IgD-negative memory B cell (primary cell): Measurements from ENCODE around the gene PKP2. TPM values are rescaled to one million over a fixed set of nuclear protein-coding genes. Genes with fewer than 3 reads are reported as not detected.

Source experiments
- H3K27ac Mint-ChIP-seq, 3 donors: one replicate each; pipeline ENCODE4 v1.8.0; 2020 to 2022; ENCODE audit warnings: mild to moderate bottlenecking in 3 of 3, mixed read lengths in 3 of 3, moderate library complexity in 1 of 3
- H3K27me3 Mint-ChIP-seq: one replicate; pipeline ENCODE4 v1.8.0; 2021; ENCODE audit warnings: mixed read lengths
- H3K36me3 Mint-ChIP-seq: one replicate; pipeline ENCODE4 v1.8.0; 2020; ENCODE audit warnings: mild to moderate bottlenecking, mixed read lengths
- H3K4me1 Mint-ChIP-seq, 3 donors: one replicate each; pipeline ENCODE4 v1.8.0; 2020 to 2022; ENCODE audit warnings: mixed read lengths in 3 of 3, mild to moderate bottlenecking in 1 of 3
- H3K4me3 Mint-ChIP-seq, 4 donors: one replicate each; pipeline ENCODE4 v1.8.0; 2020 to 2022; ENCODE audit warnings: mild to moderate bottlenecking in 4 of 4, mixed read lengths in 4 of 4, moderate library complexity in 3 of 4
- H3K9me3 Mint-ChIP-seq, 3 donors: one replicate each; pipeline ENCODE4 v1.8.0; 2020 to 2021; ENCODE audit warnings: mixed read lengths in 3 of 3, mild to moderate bottlenecking in 1 of 3
- polyA plus RNA-seq: library from polyadenylated mRNA; unstranded; fragments of 300-500 nt; fragmentation: Illumina TruSeq; gene quantifications from one replicate; pipeline ENCODE4 v1.2.3, GENCODE V29; 2021

PKP2 gene
- polyA plus RNA-seq, 1 donor from 2014 or later, result 0.43 TPM

DNA sequence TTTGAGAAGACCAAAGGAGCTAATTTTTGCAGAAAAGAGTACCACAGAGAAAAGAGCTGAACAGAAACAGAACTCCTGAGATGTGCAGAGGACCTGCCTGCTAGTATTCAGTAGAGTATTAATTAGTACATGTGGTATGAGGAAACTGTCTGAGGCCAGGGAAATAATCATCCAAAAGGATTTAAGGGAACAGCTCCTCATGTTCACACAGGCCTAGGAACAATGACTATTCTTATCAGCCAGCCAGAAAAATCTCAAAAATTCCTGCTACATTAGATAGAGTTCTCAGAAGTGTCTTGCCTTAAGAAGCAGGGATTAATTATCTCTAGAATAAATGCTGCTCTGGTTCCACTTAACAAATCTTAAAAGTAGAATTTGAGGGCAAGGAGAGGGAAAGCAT, 36.4 kb downstream of the PKP2 start:
- no peak overlapping the region for H3K4me3 Mint-ChIP-seq

GRCh38 chr12:32859389-32859788, 37.2 kb downstream of the PKP2 start:
- Mint-ChIP-seq H3K4me1 (no peaks in the 10 kb centered on the region), H3K9me3 (no peaks in the 10 kb centered on the region), H3K27me3 (peaks cover 4% of the 10 kb centered on the region), H3K4me3 (no peak overlapping the region), H3K27ac (no peak overlapping the region), H3K36me3 (no peaks in the 10 kb centered on the region)

More for the DNA sequence above, 36.4 kb downstream of the PKP2 start:
- Mint-ChIP-seq H3K4me1 (no peaks in the 10 kb centered on the region), H3K9me3 (no peaks in the 10 kb centered on the region), H3K27me3 (no peaks in the 10 kb centered on the region), H3K36me3 (no peaks in the 10 kb centered on the region), H3K27ac (no peak overlapping the region)

DNA sequence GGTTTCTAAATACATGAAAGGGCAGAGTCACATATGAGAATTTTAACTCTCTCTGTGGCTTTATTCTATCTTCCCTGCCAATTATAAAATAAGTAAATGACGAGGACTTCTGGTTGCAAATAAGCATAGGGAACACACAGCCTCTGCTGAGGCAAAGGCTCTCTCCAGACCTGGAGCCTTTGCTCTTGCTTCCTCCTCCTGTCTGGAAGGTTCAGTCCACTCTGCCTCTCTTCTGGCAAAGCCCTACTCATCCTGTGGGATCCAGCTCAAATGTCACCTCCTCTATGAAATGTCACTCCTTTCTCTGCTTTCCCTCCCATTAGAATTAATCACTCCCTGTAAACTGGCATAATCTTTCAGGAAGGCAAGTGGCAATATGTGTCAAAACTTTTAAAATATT, 41.9 kb downstream of the PKP2 start:
- peaks cover 6% of the 10 kb centered on the region for H3K27me3 Mint-ChIP-seq
- H3K36me3 Mint-ChIP-seq, result no peaks in the 10 kb centered on the region
- H3K4me1 Mint-ChIP-seq, result no peaks in the 10 kb centered on the region
- H3K4me3 Mint-ChIP-seq, result no peak overlapping the region
- peak overlapping the region in 1 of 3 donors; percentile 41 for H3K27ac Mint-ChIP-seq
- no peaks in the 10 kb centered on the region for H3K9me3 Mint-ChIP-seq

GRCh38 chr12:32854097-32854496, 42.5 kb downstream of the PKP2 start:
- Mint-ChIP-seq H3K9me3 (no peaks in the 10 kb centered on the region), H3K4me1 (no peaks in the 10 kb centered on the region), H3K27ac (no peak overlapping the region), H3K27me3 (peaks cover 6% of the 10 kb centered on the region), H3K4me3 (no peak overlapping the region), H3K36me3 (no peaks in the 10 kb centered on the region)

DNA sequence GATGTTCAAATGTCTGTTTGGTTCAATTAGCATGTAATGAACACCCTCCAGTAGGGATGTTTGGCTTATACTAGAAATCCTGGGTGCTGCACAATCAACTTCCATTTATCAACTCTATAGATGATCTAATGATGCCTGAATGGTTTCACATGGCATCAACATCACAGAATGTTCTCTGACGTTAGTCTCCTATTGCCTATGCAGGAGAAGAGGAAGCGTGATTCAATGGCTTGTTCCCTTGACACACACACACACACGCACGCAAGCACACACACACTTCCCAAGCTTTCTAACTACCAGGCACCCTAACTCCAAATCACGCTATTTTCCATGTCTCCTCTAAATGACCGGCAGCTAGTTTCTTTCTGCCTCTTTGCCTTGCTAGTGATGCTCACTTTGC, 49.3 kb downstream of the PKP2 start:
- Mint-ChIP-seq H3K4me3 (no peak overlapping the region), H3K36me3 (no peaks in the 10 kb centered on the region), H3K4me1 (no peaks in the 10 kb centered on the region), H3K9me3 (no peaks in the 10 kb centered on the region), H3K27me3 (peaks cover 2% of the 10 kb centered on the region), H3K27ac (no peak overlapping the region)

DNA sequence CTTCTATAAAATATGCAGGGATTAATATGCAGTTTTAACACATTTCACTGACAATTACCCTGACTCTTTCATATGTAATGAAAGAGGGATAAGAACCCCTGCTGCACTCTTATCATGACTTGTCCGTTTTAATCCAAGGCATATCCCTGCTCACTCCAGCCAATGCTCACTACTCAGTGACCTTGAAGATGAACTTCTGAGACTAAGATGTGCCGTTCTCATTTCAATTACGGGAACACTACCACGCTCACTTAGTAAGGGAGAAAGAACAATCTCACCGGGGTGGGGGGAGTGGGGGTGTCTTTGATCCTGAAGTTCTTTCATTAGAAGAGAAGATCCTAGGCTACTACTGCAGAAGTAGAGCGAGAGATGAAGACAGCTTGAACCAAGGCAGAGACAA, 50.5 kb downstream of the PKP2 start:
- H3K36me3 Mint-ChIP-seq, result no peaks in the 10 kb centered on the region
- H3K4me1 Mint-ChIP-seq, result no peaks in the 10 kb centered on the region
- no peak overlapping the region for H3K27ac Mint-ChIP-seq

GRCh38 chr12:32843528-32844095, 53.0 kb downstream of the PKP2 start:
- no peak overlapping the region for H3K27ac Mint-ChIP-seq
- no peaks in the 10 kb centered on the region for H3K4me1 Mint-ChIP-seq
- no peaks in the 10 kb centered on the region for H3K9me3 Mint-ChIP-seq
- peaks cover 2% of the 10 kb centered on the region for H3K27me3 Mint-ChIP-seq
- H3K36me3 Mint-ChIP-seq, result no peaks in the 10 kb centered on the region
- H3K4me3 Mint-ChIP-seq, result no peak overlapping the region

More for the DNA sequence above, 50.5 kb downstream of the PKP2 start:
- H3K9me3 Mint-ChIP-seq, result no peaks in the 10 kb centered on the region
- H3K4me3 Mint-ChIP-seq, result no peak overlapping the region
- peaks cover 2% of the 10 kb centered on the region for H3K27me3 Mint-ChIP-seq

DNA sequence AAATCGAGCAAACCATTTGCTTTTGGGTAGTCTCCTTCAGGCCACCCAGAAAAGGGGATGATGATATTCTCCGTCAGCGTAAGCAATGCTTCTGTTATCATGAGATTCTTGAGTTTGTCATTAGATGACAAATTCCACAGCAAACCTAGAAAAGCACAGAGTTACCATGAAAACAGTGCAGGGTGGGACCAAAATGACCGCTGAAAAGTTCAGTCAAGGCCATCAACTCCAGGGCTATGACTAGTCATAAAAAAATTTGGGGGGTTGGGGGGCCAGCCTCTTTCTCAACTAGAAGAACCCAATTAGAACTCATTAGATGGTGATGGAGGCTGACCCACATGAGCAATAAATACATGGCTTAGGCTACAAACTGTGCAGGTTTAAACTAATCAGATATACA, 55.5 kb downstream of the PKP2 start:
- no peak overlapping the region for H3K27ac Mint-ChIP-seq
- H3K36me3 Mint-ChIP-seq, result no peaks in the 10 kb centered on the region
- no peak overlapping the region for H3K4me3 Mint-ChIP-seq
- H3K9me3 Mint-ChIP-seq, result peaks cover 0 to 5% (median 5%) of the 10 kb centered on the region in 3 donors
- no peaks in the 10 kb centered on the region for H3K4me1 Mint-ChIP-seq
- H3K27me3 Mint-ChIP-seq, result peaks cover 2% of the 10 kb centered on the region

- H3K36me3 Mint-ChIP-seq, result no peaks in the 10 kb centered on the region
- peaks cover 0 to 5% (median 5%) of the 10 kb centered on the region in 3 donors for H3K9me3 Mint-ChIP-seq
- peaks cover 2% of the 10 kb centered on the region for H3K27me3 Mint-ChIP-seq
- H3K4me3 Mint-ChIP-seq, result no peak overlapping the region
- H3K4me1 Mint-ChIP-seq, result no peaks in the 10 kb centered on the region
- H3K27ac Mint-ChIP-seq, result no peak overlapping the region
Measured at GRCh38 chr12:32839828-32840227, 56.7 kb downstream of the PKP2 start.

DNA sequence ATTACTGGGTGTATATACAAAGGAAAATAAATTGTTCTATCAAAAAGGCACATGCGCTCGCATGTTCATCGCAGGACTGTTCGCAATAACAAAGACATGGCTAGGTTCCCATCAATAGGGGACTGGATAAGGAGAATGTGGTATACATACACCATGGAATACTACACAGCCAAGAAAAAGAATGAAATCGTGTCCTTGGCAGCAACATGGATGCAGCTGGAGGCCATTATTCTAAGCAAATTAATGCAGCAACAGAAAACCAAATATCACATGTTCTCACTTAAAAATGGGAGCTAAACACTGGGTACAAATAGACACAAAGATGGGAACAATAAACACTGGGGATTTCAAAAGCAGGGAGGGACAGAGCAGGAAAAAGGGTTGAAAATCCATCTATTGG, 58.6 kb downstream of the PKP2 start:
- Mint-ChIP-seq H3K4me1 (no peaks in the 10 kb centered on the region), H3K27me3 (no peaks in the 10 kb centered on the region), H3K9me3 (peaks cover 0 to 5% (median 5%) of the 10 kb centered on the region in 3 donors), H3K36me3 (no peaks in the 10 kb centered on the region), H3K4me3 (no peak overlapping the region), H3K27ac (no peak overlapping the region)

DNA sequence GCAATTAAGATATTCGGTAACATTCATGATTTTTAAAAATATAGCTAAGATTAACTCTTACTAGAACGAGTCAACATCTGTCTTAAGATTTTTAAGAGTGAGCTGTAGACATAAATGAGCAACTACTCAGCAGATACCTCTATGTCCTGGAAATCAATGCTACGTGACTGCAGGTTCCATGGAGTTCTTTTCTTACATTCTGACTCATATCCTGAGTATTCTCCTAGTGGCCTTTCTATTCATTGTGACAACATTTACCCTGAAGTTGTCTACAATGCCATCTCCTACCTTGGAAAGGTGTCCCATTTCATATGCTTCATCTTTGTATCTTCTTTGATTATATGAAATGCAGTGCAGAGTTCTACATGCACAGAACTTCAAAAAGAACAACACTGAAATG, 59.9 kb downstream of the PKP2 start:
- Mint-ChIP-seq H3K9me3 (peaks cover 0 to 5% (median 5%) of the 10 kb centered on the region in 3 donors), H3K27ac (no peak overlapping the region), H3K4me1 (no peaks in the 10 kb centered on the region), H3K4me3 (no peak overlapping the region), H3K27me3 (no peaks in the 10 kb centered on the region), H3K36me3 (no peaks in the 10 kb centered on the region)

GRCh38 chr12:32834122-32834521, 62.5 kb downstream of the PKP2 start:
- Mint-ChIP-seq H3K27me3 (no peaks in the 10 kb centered on the region), H3K36me3 (peaks cover 2% of the 10 kb centered on the region), H3K4me3 (no peak overlapping the region), H3K4me1 (no peaks in the 10 kb centered on the region), H3K9me3 (peaks cover 0 to 5% (median 5%) of the 10 kb centered on the region in 3 donors), H3K27ac (no peak overlapping the region)

- Mint-ChIP-seq H3K4me3 (no peak overlapping the region), H3K27me3 (peaks cover 2% of the 10 kb centered on the region), H3K4me1 (no peaks in the 10 kb centered on the region), H3K27ac (no peak overlapping the region), H3K36me3 (peaks cover 2% of the 10 kb centered on the region), H3K9me3 (no peaks in the 10 kb centered on the region)
Measured at GRCh38 chr12:32828552-32828951, 68.0 kb downstream of the PKP2 start.

- Mint-ChIP-seq H3K36me3 (peaks cover 2% of the 10 kb centered on the region), H3K4me3 (no peak overlapping the region), H3K4me1 (no peaks in the 10 kb centered on the region), H3K27me3 (peaks cover 2% of the 10 kb centered on the region), H3K9me3 (no peaks in the 10 kb centered on the region), H3K27ac (no peak overlapping the region)
Measured at GRCh38 chr12:32828120-32828519, 68.5 kb downstream of the PKP2 start.

DNA sequence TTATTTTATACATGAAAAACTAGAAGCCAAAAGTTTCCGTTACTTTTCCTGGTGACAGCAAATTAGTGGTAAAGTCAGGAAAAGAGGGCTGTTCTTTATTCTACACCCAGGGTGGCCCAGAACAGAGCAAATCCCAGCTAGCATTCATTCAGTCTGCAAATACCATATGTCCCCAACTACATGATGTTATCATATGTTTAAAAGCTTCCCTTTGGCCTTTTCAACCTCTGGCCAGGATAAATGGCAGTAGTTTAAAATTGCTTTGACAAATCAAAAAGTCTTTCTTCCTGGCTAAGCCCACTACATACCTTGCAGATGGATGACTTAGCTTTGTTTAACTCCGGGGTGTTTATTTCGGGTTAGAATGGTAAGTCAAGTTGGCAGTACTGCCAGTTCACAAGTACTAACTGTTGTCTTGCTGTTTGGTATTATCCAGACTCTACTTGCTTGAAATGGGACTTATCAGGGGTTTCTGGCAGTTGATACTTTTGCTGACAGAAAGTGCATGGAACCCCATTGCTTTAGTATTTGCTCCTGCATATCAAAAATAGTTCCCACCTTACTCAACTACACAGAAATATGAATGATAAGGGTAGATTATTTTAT, 69.7 kb downstream of the PKP2 start:
- Mint-ChIP-seq H3K9me3 (no peaks in the 10 kb centered on the region), H3K36me3 (peaks cover 2% of the 10 kb centered on the region), H3K27me3 (peaks cover 2% of the 10 kb centered on the region), H3K4me3 (no peak overlapping the region), H3K4me1 (no peaks in the 10 kb centered on the region), H3K27ac (no peak overlapping the region)

- Mint-ChIP-seq H3K9me3 (no peaks in the 10 kb centered on the region), H3K4me3 (no peak overlapping the region), H3K27me3 (peaks cover 4% of the 10 kb centered on the region), H3K27ac (no peak overlapping the region), H3K4me1 (no peaks in the 10 kb centered on the region), H3K36me3 (no peaks in the 10 kb centered on the region)
Measured at GRCh38 chr12:32824596-32824995, 72.0 kb downstream of the PKP2 start.
